OCI-LY3 (cell line): ENCODE results near the gene ABCB7.

ENCODE experiments used
- CTCF ChIP-seq: fragments of 200-600, 300-600 bp; sonication (generic); IDR thresholded peaks from 2 replicates; pipeline ENCODE4 v1.5.1; 2014; ENCODE audit warnings: antibody characterized with exemption, low read length, low read depth
- EZH2phosphoT487 ChIP-seq: fragments of 200-600 bp; shearing (Covaris generic); IDR thresholded peaks from 2 replicates; pipeline ENCODE4 v1.6.1; 2018; ENCODE audit warnings: antibody characterized with exemption, mixed run types, low read depth

DNA sequence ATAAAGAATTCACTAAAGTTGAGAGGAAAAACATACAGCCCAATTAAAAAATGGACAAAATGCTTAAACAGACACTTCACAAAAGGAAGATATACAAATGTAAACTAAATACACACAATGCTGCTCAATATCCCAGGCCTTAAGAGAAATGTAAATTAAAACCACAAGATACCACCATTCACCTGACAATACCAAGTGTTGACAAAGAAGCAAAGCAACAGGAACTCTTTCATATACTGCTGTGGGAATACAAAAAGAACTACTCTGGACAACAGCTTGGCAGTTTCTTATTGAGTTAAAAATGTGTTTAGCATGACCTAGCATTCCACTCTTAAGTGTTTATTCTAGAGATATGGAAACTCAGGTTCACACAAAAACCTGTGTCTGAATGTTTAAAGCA is 71.3 kb downstream of the ABCB7 start:
- TF ChIP-seq CTCF (no peak), EZH2phosphoT487 (no peak)
